Activated CD4-positive, alpha-beta T cell treated with anti-CD3 and anti-CD28 coated beads, Interleukin-2, amount 10 ng/mL, durations not matched to agents 24 days and 14 days (primary cell): ENCODE measurements around the gene CPS1. TPM values are rescaled to one million over a fixed set of nuclear protein-coding genes. Genes with fewer than 3 reads are reported as not detected.

Experiments used
- DNase-seq: peaks from one replicate; pipeline ENCODE4 v3.0.0; 2022
- H3K27ac Mint-ChIP-seq: one replicate; pipeline ENCODE4 v1.8.0; 2022; ENCODE audit warnings: mild to moderate bottlenecking, mixed read lengths
- H3K27me3 Mint-ChIP-seq: one replicate; pipeline ENCODE4 v1.8.0; 2022; ENCODE audit warnings: mixed read lengths
- H3K36me3 Mint-ChIP-seq: one replicate; pipeline ENCODE4 v1.8.0; 2022; ENCODE audit warnings: low read depth, mild to moderate bottlenecking, mixed read lengths
- H3K4me1 Mint-ChIP-seq: one replicate; pipeline ENCODE4 v1.8.0; 2021; ENCODE audit warnings: mixed read lengths
- H3K4me3 Mint-ChIP-seq: one replicate; pipeline ENCODE4 v1.8.0; 2022; ENCODE audit warnings: mild to moderate bottlenecking, moderate library complexity, mixed read lengths
- H3K9me3 Mint-ChIP-seq: one replicate; pipeline ENCODE4 v1.8.0; 2021; ENCODE audit warnings: mixed read lengths
- intact Hi-C: fragments of 100-400 bp; cut with micrococcal nuclease; formaldehyde crosslinking; loops from one replicate; pipeline ENCODE4 v1.15.1; 2023
- total RNA-seq: library from RNA; stranded (reverse); gene quantifications from 2 replicates; pipeline ENCODE4 v1.2.3, GENCODE V29; 2022

Gene CPS1
- total RNA-seq, 1 donor from 2014 or later: 0.75 TPM

GRCh38 chr2:210715560-210716082 lies 159.2 kb downstream of the CPS1 start:
- no peak overlapping the region for H3K27ac Mint-ChIP-seq

DNA sequence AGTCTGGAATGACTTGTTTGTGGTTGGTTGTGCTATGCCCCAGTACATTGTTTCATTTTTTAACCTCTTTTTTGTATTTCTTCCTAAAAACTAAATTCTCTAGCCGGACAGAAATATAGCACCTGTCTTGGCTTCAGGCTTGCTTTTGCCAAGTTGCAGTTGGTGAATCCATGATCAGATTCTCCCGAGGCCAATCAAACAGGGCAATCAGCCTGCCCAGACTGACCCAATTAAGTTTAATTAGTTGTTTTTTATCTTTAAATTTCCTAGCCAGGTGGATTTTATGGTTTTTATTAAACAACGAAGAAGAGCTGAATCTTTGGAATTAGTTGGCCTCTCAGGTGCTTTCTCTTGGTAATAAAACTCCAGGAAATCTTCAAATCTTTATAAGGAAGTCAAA lies 162.1 kb downstream of the CPS1 start:
- intact Hi-C loops: no loop called here
- peaks cover 3% of the 10 kb centered on the region for H3K27me3 Mint-ChIP-seq
- no peak overlapping the region for H3K27ac Mint-ChIP-seq
- no peak for DNase-seq
- H3K9me3 Mint-ChIP-seq: no peaks in the 10 kb centered on the region
- H3K36me3 Mint-ChIP-seq: no peaks in the 10 kb centered on the region
- no peak overlapping the region for H3K4me3 Mint-ChIP-seq
- H3K4me1 Mint-ChIP-seq: no peaks in the 10 kb centered on the region

More at GRCh38 chr2:210715560-210716082, 159.2 kb downstream of the CPS1 start:
- intact Hi-C loops: no loop called here
- Mint-ChIP-seq H3K4me3 (no peak overlapping the region), H3K4me1 (no peaks in the 10 kb centered on the region), H3K36me3 (no peaks in the 10 kb centered on the region), H3K27me3 (peaks cover 3% of the 10 kb centered on the region), H3K9me3 (no peaks in the 10 kb centered on the region)
- no peak for DNase-seq

DNA sequence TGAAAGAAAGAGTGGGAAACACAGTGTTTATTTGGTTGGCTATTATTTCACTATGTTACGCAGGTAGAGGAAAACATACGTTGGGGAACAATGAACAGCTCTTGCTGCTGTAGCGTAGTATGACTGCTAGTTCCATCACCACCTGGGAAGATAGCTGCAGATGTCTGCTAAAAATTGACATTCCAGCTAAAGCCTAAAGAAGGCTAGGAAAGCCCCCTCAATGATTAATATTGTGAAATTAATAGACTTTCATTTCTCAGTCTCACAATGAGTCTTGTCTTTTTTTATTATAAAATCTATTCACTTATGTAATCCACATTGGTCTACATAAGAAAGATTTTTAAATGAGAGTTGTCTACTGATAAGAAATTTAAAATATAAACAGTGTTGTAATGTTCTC lies 165.7 kb downstream of the CPS1 start:
- Mint-ChIP-seq H3K4me3 (no peak overlapping the region), H3K9me3 (no peaks in the 10 kb centered on the region), H3K27me3 (peaks cover 3% of the 10 kb centered on the region), H3K36me3 (no peaks in the 10 kb centered on the region), H3K27ac (no peak overlapping the region), H3K4me1 (no peaks in the 10 kb centered on the region)
- DNase-seq: no peak
- intact Hi-C loops: no loop called here

DNA sequence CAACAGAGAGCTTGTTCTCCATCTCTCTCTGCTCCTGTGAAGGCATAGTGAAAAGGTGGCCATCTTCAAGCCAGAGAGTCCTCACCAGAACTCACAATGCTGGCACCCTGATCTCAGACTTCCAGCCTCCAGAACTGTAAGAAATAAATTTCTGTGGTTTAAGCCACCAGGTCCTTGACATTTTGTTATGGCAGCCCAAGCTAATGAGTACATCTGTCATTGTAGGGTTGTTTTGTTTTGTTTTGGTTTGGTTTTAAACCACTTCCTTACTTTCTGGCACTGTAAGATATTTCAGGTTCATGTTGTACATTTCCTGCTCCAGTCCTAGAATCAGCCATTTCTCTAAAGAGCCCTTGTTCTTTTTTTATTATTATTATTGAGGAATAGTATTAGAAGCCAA lies 171.2 kb downstream of the CPS1 start:
- Mint-ChIP-seq H3K4me1 (peaks cover 2% of the 10 kb centered on the region), H3K4me3 (no peak overlapping the region), H3K27me3 (peaks cover 3% of the 10 kb centered on the region), H3K36me3 (no peaks in the 10 kb centered on the region), H3K27ac (no peak overlapping the region), H3K9me3 (no peaks in the 10 kb centered on the region)
- no peak for DNase-seq
- intact Hi-C loops: no loop called here

Other genes with a start within 250 kb of the CPS1 start
- gene MYL1, start 241.4 kb upstream of the CPS1 start, total RNA-seq: not detected in 2 replicates
- 32.3 and 34.2 TPM in 2 replicates for gene LANCL1, start 79.8 kb upstream of the CPS1 start, total RNA-seq